GOT3 (cell line): Measurements from ENCODE around the gene ADGRD2.

ENCODE experiments used
- DNase-seq: peaks from one replicate; lab custom pipeline; 2025; ENCODE audit warnings: mixed read lengths; lab: John Stamatoyannopoulos, UW

The ADGRD2 gene

GRCh38 chr9:124437086-124437485 is 13.2 kb upstream of the ADGRD2 start:
- no peak for DNase-seq

GRCh38 chr9:124438091-124438490 is 12.2 kb upstream of the ADGRD2 start:
- DNase-seq = no peak

GRCh38 chr9:124439086-124439485 is 11.2 kb upstream of the ADGRD2 start:
- DNase-seq = no peak

- DNase-seq = no peak
Measured at GRCh38 chr9:124439686-124440243, 10.5 kb upstream of the ADGRD2 start.

- DNase-seq = no peak
Measured at GRCh38 chr9:124440786-124441185, 9.5 kb upstream of the ADGRD2 start.

GRCh38 chr9:124441291-124441690 is 9.0 kb upstream of the ADGRD2 start:
- no peak for DNase-seq

GRCh38 chr9:124442379-124442778 is 7.9 kb upstream of the ADGRD2 start:
- no peak for DNase-seq

- DNase-seq = no peak
Measured at GRCh38 chr9:124442826-124443225, 7.4 kb upstream of the ADGRD2 start.

- DNase-seq = no peak
Measured at GRCh38 chr9:124443625-124444024, 6.6 kb upstream of the ADGRD2 start.

GRCh38 chr9:124444166-124444565 is 6.1 kb upstream of the ADGRD2 start:
- no peak for DNase-seq

GRCh38 chr9:124447297-124447661 is 3.0 kb upstream of the ADGRD2 start:
- DNase-seq = no peak

- no peak for DNase-seq
Measured at GRCh38 chr9:124448019-124448418, 2.2 kb upstream of the ADGRD2 start.

- no peak for DNase-seq
Measured at GRCh38 chr9:124449381-124450151, 685 bp upstream of the ADGRD2 start.

GRCh38 chr9:124450931-124451661 is 845 bp downstream of the ADGRD2 start:
- DNase-seq = no peak

GRCh38 chr9:124452326-124452725 is 2.1 kb downstream of the ADGRD2 start:
- DNase-seq = no peak

- no peak for DNase-seq
Measured at GRCh38 chr9:124452841-124453585, 2.8 kb downstream of the ADGRD2 start.

GRCh38 chr9:124453586-124454191 is 3.4 kb downstream of the ADGRD2 start:
- DNase-seq = no peak

GRCh38 chr9:124454296-124454695 is 4.0 kb downstream of the ADGRD2 start:
- DNase-seq = no peak

GRCh38 chr9:124454791-124455443 is 4.7 kb downstream of the ADGRD2 start:
- no peak for DNase-seq

- DNase-seq = no peak
Measured at GRCh38 chr9:124455820-124456219, 5.6 kb downstream of the ADGRD2 start.

GRCh38 chr9:124456341-124457078 is 6.3 kb downstream of the ADGRD2 start:
- no peak for DNase-seq
